ENCODE measurements around the gene PEMT.
"Not testable (repeated sequence)": the region's sequence is repeated elsewhere in the genome, so short reads cannot be mapped to it uniquely, and the experiment has no call there.

The PEMT gene

DNA sequence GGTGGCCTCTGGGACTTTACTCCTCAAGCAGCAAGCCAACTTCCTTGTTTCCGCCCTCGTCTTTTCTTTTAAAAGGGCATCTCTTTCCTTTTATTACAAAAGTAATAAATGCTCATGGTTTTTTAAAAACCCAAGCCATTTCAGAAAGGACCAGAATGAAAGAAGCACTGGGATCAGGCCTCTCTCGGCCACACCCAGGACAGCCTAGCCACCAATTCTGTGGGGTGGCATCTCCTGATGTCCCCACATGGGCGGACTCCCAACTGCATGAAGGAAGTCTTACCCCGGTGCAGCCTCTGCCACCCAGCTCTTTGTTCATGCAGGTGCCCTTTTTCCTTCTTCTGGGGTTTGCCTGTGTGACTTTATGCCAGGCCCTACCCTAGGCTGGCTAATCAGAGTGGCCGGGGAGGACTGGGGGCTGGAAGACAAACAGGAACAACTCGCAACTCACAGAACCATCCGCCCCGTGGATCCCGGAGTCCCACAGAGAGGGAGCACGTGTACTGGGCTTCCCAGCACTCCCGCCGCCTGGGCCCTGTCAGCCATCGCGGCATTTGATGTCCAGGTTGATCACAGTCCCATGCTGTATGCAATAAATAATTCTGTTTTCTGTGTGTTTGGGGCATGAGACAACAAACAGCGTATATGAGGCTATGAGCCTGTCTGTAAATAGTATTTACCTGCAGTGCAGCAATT is 92.8 kb downstream of the PEMT start:
- DNase-seq, result no peak

DNA sequence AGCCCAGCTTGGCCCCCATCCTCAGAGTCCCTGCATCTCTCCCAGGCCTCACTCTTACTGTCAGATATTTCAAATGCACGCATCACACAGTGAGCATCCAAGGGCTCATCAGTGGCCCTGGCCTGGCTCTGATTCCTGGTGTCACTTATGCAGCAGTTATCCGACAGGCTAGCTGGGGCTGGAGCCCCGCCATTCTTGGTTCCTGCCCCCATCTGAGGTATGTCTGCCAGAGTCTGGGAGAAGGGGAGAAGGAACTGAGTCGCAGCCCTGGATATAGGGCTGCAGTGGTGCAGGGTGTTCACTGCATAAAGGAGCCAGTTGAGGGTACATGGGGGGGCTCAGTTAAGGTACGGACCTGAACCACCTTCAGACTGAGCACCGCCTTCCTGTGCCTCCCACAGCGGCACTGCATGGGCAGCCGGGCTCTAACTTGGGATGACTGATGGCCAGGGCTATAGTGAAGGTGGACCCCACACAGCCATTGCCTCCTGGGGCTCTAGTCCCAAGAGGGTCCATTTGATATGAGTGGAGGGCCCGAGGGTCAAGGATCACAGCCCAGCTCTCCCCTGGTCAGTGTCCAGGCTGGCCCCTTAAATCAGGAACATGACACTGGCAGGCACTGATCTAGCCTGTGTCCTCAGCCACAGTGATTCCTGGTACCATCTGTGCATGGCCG is 93.5 kb downstream of the PEMT start:
- no peak for DNase-seq

DNA sequence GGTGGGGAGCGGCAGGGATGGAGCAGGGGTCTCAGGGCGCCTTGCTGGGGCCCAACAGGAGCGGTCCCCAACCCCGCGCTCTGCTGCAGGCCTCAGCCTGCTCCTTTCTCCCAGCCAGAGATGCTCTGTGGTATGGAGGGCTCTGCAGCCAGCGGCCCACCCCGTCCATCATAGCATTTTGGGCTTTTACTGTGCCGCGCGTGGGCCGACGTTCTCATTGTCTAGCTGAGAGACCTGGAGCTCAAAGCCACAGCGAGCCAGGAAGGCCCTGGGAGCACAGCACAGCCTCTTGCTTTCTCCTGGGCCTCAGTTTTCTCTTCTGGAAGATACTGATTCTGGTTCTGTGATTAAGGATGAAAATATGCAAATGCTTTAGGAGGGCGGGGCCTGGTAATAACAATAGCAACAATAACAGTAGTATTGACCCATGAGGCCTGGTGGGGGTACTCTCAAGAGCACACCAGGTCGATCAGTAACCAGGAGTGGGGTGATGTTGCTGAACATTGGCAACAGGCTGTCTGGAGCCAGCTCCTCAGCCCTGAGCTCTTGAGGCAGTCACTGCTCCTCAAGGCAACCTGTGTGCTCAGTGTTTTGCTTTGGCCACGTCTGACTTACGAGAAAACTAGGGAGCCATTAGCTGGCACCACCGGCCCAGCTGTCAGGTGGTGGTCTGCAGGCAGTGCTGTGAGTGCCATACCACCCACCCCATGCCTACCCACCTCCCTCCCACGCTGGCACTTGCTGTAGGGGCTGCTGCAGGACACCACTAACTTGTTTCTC is 94.3 kb downstream of the PEMT start:
- no peak for DNase-seq

DNA sequence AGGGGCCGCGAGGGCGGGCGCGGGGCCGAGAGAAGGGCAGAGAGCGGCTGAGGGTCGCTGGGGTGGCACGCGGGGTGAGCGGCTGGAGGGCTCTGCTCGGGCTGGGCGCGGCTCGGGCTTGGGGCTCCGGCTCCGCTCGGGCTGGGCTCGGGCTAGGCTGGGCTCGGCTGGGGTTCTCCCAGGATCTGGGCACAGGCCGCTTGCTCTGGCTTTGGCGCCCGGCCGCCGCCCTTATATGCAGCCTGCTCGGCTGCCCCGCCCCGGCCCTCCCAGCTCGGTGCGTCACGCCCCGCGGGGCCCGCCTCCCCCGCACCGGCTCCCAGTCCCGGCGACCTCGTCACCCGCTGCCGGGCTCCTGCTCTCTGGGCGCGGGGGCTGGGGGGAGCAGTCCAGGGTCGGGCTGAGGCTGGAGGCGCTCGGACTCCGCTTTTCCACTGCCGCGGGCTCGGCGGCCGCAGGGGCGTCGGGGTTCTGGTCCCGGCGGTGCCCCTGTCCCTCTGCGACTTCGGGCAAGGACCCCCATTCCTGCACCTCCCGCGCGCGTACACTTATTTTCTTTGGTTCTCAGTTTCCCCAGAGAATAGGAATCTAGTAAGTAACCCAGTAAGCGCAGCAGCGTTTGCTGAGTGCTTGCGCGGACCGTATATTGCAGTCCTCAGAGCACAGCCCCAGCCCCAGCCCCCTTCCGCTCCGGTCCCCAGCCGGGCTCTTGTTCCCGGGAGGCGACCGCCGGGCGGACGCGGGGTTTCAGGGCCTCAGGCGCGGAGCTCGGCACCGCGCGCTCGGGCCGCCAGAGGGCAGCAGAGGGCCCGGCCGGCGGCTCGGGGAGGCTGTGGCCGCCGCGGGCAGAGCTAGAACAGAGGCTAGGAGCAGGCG is 95.1 kb downstream of the PEMT start, which contains the start of gene RASD1:
TSS of gene RASD1 (minus strand) at position 207 of the 876 bp plus-strand sequence. CDS start 214 bp downstream, outside the sequence.
- DNase-seq, result peak; percentile 68

DNA sequence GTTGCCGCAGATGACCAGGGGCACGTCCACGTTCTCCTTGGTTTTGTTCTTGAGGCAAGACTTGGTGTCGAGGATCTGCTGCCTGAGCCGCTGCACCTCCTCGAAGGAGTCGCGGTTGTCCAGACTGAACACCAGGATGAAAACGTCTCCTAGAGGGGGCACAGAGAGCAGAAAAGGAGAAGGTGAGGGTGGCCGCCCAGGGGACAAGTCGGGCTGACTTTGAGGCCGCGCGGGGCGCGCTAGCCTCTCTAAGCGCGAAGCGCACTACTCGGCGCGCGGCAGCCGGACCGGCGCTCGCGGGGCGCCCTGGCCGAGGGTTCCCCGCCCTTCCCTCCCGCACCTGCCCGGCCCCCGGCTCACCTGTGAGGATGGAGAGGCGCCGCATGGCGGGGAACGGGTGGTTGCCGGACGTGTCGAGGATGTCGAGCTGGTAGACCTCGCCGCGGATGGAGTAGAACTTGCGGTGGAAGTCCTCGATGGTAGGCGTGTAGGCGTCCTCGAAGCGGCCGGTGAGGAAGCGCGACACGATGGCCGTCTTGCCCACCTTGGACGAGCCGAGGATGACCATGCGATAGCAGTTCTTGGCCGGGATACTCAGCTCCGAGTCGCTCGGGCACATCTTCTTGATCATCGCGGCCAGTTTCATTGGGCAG is 95.8 kb downstream of the PEMT start:
- DNase-seq, result no peak

- no peak for DNase-seq
Measured at GRCh38 chr17:17494870-17495535, 96.5 kb downstream of the PEMT start.

DNA sequence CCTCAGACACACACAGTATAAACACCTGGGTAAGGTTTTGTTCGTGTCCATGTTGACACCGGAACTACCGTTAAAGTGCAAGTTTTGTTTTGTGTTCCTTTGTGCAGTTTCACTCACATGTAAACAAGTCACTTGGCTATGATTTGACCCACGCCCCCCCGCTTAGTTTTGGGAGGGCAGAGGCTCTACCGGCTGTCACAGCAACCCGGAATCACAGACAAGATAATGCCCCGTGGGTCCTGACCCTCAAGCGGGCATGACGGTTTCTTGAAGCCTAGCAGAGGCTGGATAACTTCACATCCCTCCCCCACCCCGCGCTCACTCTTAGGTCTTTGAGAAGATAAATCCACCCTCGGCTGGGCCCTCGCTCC is 97.0 kb downstream of the PEMT start:
- no peak for DNase-seq

GRCh38 chr17:17493986-17494466 is 97.5 kb downstream of the PEMT start:
- DNase-seq, result no peak

GRCh38 chr17:17493249-17493985 is 98.1 kb downstream of the PEMT start:
- DNase-seq, result no peak

DNA sequence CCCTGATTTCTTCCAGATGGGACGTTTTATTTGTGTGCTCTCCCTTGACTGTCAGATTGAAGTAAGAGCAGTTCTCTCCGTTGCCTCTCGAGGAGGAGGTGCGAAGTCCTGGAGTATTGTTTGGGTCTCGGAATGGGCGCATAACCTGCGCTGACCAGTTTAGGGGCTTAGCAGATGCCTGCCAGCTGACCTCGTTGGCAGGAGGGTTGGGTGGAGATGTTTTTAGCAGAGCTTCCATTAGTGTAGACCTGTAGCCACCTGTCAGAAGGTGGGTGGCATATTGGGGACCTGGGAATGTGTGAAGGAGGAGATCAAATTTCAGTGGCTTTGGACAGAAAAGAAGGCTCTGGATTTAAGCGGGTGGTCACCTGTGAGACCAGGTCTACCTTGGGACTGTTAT is 98.9 kb downstream of the PEMT start:
- DNase-seq, result no peak

- no peak for DNase-seq
Measured at GRCh38 chr17:17492085-17492484, 99.4 kb downstream of the PEMT start.

- DNase-seq, result no peak
Measured at GRCh38 chr17:17491546-17491988, 99.9 kb downstream of the PEMT start.

- no peak for DNase-seq
Measured at GRCh38 chr17:17491031-17491471, 100.5 kb downstream of the PEMT start.

- DNase-seq, result no peak
Measured at GRCh38 chr17:17487998-17488397, 103.5 kb downstream of the PEMT start.

DNA sequence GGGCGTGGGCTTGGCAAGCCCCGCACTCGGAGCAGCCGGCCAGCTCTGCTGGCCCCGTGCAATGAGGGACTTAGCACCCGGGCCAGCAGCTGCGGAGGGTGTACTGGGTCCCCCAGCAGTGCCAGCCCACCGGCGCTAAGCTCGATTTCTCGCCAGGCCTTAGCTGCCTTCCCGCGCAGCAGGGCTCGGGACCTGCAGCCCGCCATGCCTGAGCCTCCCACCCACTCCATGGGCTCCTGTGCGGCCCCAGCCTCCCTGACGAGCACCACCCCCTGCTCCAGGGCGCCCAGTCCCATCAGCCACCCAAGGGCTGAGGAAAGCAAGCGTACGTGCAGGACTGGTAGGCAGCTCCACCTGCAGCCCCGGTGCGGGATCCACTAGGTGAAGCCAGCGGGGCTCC is 105.1 kb downstream of the PEMT start:
- not testable (repeated sequence) for DNase-seq

DNA sequence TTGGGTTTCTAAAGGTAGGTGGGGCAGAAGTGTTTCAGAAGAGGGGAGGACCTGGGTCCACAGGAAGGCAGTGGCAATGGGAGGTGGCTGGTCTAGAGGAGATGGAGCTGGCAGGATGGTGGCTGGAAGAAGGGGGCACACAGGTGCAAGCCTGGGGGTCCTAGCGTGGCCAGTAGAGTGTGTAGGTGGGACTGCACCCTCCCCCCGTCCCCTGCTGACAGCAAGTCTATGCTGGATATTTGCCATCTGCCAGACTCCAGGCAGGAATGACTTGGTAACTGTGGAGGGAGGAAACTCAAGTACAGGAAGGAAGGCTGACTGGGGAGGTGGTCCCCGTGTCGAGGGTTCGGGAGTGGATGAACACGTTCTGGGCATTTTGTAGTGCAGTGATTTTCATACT is 106.1 kb downstream of the PEMT start:
- no peak for DNase-seq

GRCh38 chr17:17484451-17484899 is 107.0 kb downstream of the PEMT start:
- DNase-seq, result no peak

DNA sequence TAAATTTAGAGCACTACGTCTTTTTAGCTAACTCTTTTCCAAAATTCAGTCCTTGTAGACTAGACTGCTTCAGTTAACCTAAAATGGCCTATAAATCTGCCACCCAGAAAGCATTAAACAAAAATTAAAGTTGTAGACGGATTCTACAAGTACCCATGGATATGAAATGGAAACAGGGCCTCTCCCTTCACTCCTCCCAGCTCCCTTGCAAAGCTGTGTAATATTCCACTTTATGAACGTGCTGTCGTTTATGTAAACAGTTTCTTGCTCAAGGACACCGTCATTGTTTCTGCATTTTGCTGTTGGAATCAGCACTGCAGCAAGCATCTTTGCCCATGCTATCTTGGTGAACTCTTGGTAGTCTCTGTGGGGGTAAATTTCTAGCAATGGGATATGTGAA is 109.6 kb downstream of the PEMT start:
- DNase-seq, result no peak

GRCh38 chr17:17480593-17481148 is 110.8 kb downstream of the PEMT start:
- DNase-seq, result no peak

DNA sequence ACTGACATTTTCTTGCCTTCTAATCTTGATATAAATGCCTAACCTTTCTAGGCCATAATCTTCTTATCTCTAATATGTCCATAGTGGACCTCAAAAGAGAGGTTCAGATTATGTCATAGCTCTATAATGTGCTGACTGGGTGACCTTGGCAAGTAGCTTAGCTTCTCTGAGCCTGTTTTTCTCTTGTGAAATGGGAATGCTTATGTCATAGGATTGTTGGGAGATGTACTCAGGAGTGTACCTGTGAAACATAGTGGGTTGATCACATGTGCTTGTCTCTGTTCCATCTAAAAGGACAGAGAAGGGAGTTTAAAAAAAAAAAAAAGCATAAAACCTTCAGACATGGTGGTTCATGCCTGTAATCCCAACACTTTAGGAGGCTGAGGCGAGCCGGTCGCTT is 112.3 kb downstream of the PEMT start:
- no peak for DNase-seq
